GM23248 (cell line): ENCODE results near the gene GNG10. TPM values are rescaled to one million over a fixed set of nuclear protein-coding genes. Genes with fewer than 3 reads are reported as not detected.

Experiments
- DNase-seq: peaks from one replicate; pipeline ENCODE4 v3.0.0-alpha.2; 2015
- H2AFZ ChIP-seq: fragments of 200-600 bp; sonication (generic); 2 replicates; pipeline ENCODE4 v1.6.1; 2016; ENCODE audit warnings: antibody characterized with exemption
- H3F3A ChIP-seq: fragments of 200-600 bp; sonication (generic); 2 replicates; pipeline ENCODE4 v1.6.1; 2016; ENCODE audit warnings: mild to moderate bottlenecking, antibody characterized with exemption, mixed run types; ENCODE audit not compliant: insufficient read depth
- H3K27ac ChIP-seq: fragments of 200-600 bp; sonication (generic); 2 replicates; pipeline ENCODE4 v1.5.1; 2016; ENCODE audit warnings: mild to moderate bottlenecking
- H3K27me3 ChIP-seq: fragments of 200-600 bp; sonication (generic); replicated peaks from 2 replicates; pipeline ENCODE4 v1.6.1; 2016; ENCODE audit warnings: mild to moderate bottlenecking; ENCODE audit not compliant: insufficient read depth
- H3K36me3 ChIP-seq: fragments of 200-600 bp; sonication (generic); 2 replicates; pipeline ENCODE4 v1.6.1; 2016; ENCODE audit warnings: low read depth, mild to moderate bottlenecking
- H3K4me1 ChIP-seq: fragments of 200-600 bp; sonication (generic); 2 replicates; pipeline ENCODE4 v1.6.1; 2016; ENCODE audit warnings: mild to moderate bottlenecking; ENCODE audit not compliant: insufficient read depth
- H3K4me2 ChIP-seq: fragments of 200-600 bp; sonication (generic); one replicate; pipeline ENCODE4 v1.6.1; 2016; ENCODE audit warnings: mild to moderate bottlenecking; ENCODE audit not compliant: unreplicated experiment
- H3K4me3 ChIP-seq: fragments of 200-600 bp; sonication (generic); 2 replicates; pipeline ENCODE4 v1.5.1; 2016; ENCODE audit warnings: mild to moderate bottlenecking
- H3K79me2 ChIP-seq: fragments of 200-600 bp; sonication (generic); 2 replicates; pipeline ENCODE4 v1.6.1; 2016; ENCODE audit warnings: mild to moderate bottlenecking; ENCODE audit not compliant: insufficient read depth
- H3K9ac ChIP-seq: fragments of 200-600 bp; sonication (generic); 2 replicates; pipeline ENCODE4 v1.6.1; 2016; ENCODE audit warnings: mild to moderate bottlenecking
- H3K9me2 ChIP-seq: fragments of 200-600 bp; sonication (generic); 2 replicates; pipeline ENCODE4 v1.6.1; 2016; ENCODE audit warnings: mixed run types, mild to moderate bottlenecking, moderate library complexity; ENCODE audit not compliant: insufficient read depth
- H3K9me3 ChIP-seq: fragments of 200-600 bp; sonication (generic); one replicate; pipeline ENCODE4 v1.6.1; 2017; ENCODE audit warnings: low read depth
- H4K20me1 ChIP-seq: fragments of 200-600 bp; sonication (generic); 2 replicates; pipeline ENCODE4 v1.6.0; 2016; ENCODE audit not compliant: insufficient read depth
- EZH2 ChIP-seq: fragments of 200-600 bp; sonication (generic); IDR thresholded peaks from 2 replicates; pipeline ENCODE4 v1.6.1; 2018; ENCODE audit warnings: antibody characterized with exemption, mild to moderate bottlenecking; ENCODE audit not compliant: insufficient read depth, poor library complexity, severe bottlenecking
- EZH2phosphoT487 ChIP-seq: fragments of 200-600 bp; sonication (generic); IDR thresholded peaks from 2 replicates; pipeline ENCODE4 v1.6.1; 2018; ENCODE audit warnings: antibody characterized with exemption, moderate library complexity, mild to moderate bottlenecking, low read depth; ENCODE audit not compliant: insufficient read depth
- WGBS, 2 experiments: methylation state at CpG; one replicate each; pipeline ENCODE4 v1.1.6; 2015 to 2017; ENCODE audit warnings: low lambda C conversion rate in 2 of 2, low coverage in 1 of 2; ENCODE audit errors: missing lambda C conversion rate in 2 of 2; 5-methylcytosine and 5-hydroxymethylcytosine counted together
- in situ Hi-C: fragments of 300-500 bp; cut with MboI; formaldehyde crosslinking; loops from 2 replicates; pipeline ENCODE4 v1.15.0; 2020
- polyA plus RNA-seq: library from polyadenylated mRNA; unstranded; fragments of >200 nt; fragmentation: Nextera tagmentation; extraction: Ambion mirVana; gene quantifications from 2 replicates; pipeline ENCODE4 v1.2.1, GENCODE V29; 2016
- total RNA-seq: library from RNA; depleted of rRNA; stranded (reverse); fragments of >200 nt; shearing (Covaris generic); gene quantifications from 2 replicates; pipeline ENCODE4 v1.2.3, GENCODE V29; 2014

Gene GNG10
- total and polyA plus RNA-seq, 2 experiments from 2014 or later, result 116 to 122 TPM

GRCh38 chr9:111621895-111622480 is 39.4 kb upstream of the GNG10 start:
- no peaks in the 10 kb centered on the region for H3K36me3 ChIP-seq
- H3K27me3 ChIP-seq, result no peaks in the 10 kb centered on the region
- no peaks in the 10 kb centered on the region for H3K9me3 ChIP-seq
- DNase-seq, result peak; percentile 75
- in situ Hi-C loops, result no loop called here
- H3K79me2 ChIP-seq, result no peaks in the 10 kb centered on the region
- H3K9me2 ChIP-seq, result no peaks in the 10 kb centered on the region
- no peak overlapping the region for H3K4me3 ChIP-seq
- 2 to 3% methylated on average over 2 of the region's 2 CpGs for WGBS, 2 experiments
- TF ChIP-seq EZH2phosphoT487 (no peak), EZH2 (no peak)
- H4K20me1 ChIP-seq, result no peaks in the 10 kb centered on the region
- H3F3A ChIP-seq, result peaks cover 12% of the 10 kb centered on the region; the same call in 1 of the 2 replicates
- peaks cover 12% of the 10 kb centered on the region for H3K4me1 ChIP-seq
- peak overlapping the region; percentile 32 for H3K27ac ChIP-seq
- no peak overlapping the region for H3K4me2 ChIP-seq
- H2AFZ ChIP-seq, result no peak overlapping the region
- H3K9ac ChIP-seq, result no peak overlapping the region

DNA sequence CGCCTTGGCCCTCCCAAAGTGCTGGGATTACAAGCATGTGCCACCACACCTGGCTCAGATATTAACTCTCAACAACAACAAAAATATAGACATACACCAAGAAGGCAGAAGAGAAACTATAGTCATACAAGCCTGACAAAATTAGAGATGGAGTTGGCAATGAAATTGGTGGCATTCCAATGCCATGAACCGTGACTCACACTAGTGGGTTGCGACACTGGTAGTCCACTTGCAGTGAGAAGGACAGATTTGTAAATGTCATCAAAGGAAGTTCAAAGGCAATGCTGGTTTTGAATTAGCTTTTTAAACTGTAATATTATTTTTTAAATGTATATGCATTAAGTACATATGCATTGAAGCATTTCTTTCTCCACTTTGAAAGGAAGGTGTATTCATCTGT is 38.8 kb upstream of the GNG10 start:
- peaks cover 12% of the 10 kb centered on the region; the same call in 1 of the 2 replicates for H3F3A ChIP-seq
- TF ChIP-seq EZH2phosphoT487 (no peak), EZH2 (no peak)
- no peaks in the 10 kb centered on the region for H3K79me2 ChIP-seq
- H3K4me1 ChIP-seq, result peaks cover 12% of the 10 kb centered on the region
- H3K9me3 ChIP-seq, result no peaks in the 10 kb centered on the region
- no peaks in the 10 kb centered on the region for H4K20me1 ChIP-seq
- in situ Hi-C loops, result no loop called here
- H3K27ac ChIP-seq, result peak overlapping the region; percentile 32
- no peaks in the 10 kb centered on the region for H3K27me3 ChIP-seq
- H2AFZ ChIP-seq, result no peak overlapping the region
- H3K4me2 ChIP-seq, result no peak overlapping the region
- no peak overlapping the region for H3K9ac ChIP-seq
- peak; percentile 87 for DNase-seq
- 30 to 33% methylated on average over 3 of the region's 3 CpGs for WGBS, 2 experiments
- H3K4me3 ChIP-seq, result no peak overlapping the region
- H3K36me3 ChIP-seq, result no peaks in the 10 kb centered on the region
- H3K9me2 ChIP-seq, result no peaks in the 10 kb centered on the region

GRCh38 chr9:111627260-111627963 is 34.0 kb upstream of the GNG10 start:
- in situ Hi-C loops, result no loop called here

DNA sequence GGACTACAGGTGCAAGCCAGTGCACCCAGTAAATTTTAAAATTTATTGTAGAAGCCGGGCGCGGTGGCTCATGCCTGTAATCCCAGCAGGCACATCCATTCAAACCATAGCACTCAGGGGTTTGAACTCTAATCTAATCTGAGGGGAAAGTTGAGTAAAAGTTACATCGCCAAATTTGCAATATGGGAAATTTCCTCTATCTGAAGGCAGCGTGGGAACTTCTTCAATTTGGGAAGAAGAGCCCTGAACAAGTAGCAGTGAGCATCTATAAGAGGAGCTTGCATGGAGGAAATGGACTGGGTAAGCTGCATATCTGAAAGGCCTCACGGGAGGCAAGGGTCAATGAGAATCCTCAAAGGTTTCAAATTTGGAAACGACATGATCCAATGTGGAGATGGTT is 33.0 kb upstream of the GNG10 start:
- Histone ChIP-seq H3F3A (0 out of 2 replicates have a peak, but pooled peaks cover 2% of the 10 kb centered on the region), H3K9ac (no peak overlapping the region), H3K79me2 (peaks cover 22% of the 10 kb centered on the region), H4K20me1 (peaks cover 3% of the 10 kb centered on the region; the same call in 1 of the 2 replicates), H3K36me3 (no peaks in the 10 kb centered on the region), H3K4me3 (no peak overlapping the region), H3K4me1 (peaks cover 13% of the 10 kb centered on the region), H3K9me3 (no peaks in the 10 kb centered on the region), H2AFZ (no peak overlapping the region), H3K4me2 (no peak overlapping the region), H3K9me2 (no peaks in the 10 kb centered on the region), H3K27me3 (no peaks in the 10 kb centered on the region), H3K27ac (no peak overlapping the region)
- no peak for TF ChIP-seq EZH2
- TF ChIP-seq EZH2phosphoT487, result no peak
- WGBS, 2 experiments, result 65 to 70% methylated on average over 7 of the region's 7 CpGs
- no peak for DNase-seq
- in situ Hi-C loops, result no loop called here

More at GRCh38 chr9:111627260-111627963, 34.0 kb upstream of the GNG10 start:
- Histone ChIP-seq H3F3A (peaks cover 12% of the 10 kb centered on the region; the same call in 1 of the 2 replicates), H3K4me2 (no peak overlapping the region), H3K4me3 (no peak overlapping the region), H3K36me3 (no peaks in the 10 kb centered on the region), H3K79me2 (peaks cover 12% of the 10 kb centered on the region), H3K27me3 (no peaks in the 10 kb centered on the region), H3K9me2 (no peaks in the 10 kb centered on the region), H2AFZ (no peak overlapping the region), H3K27ac (no peak overlapping the region), H3K9me3 (no peaks in the 10 kb centered on the region), H3K4me1 (peaks cover 10% of the 10 kb centered on the region), H3K9ac (no peak overlapping the region), H4K20me1 (no peaks in the 10 kb centered on the region)
- WGBS, 2 experiments, result 59 to 66% methylated on average over 7 of the region's 7 CpGs
- no peak for DNase-seq
- TF ChIP-seq EZH2phosphoT487 (no peak), EZH2 (no peak)
